Pancreas (tissue), 10 donors: ENCODE results near the gene ABCB8. TPM values are rescaled to one million over a fixed set of nuclear protein-coding genes. Genes with fewer than 3 reads are reported as not detected.

ENCODE experiments used
- ATAC-seq, 4 donors: fragments of 200-7000 bp; cut with Tn5 transposase; one replicate each; pipeline versions ENCODE4 v1.8.0 to v1.9.1; 2020; ENCODE audit warnings: mild to moderate bottlenecking in 4 of 4, moderate library complexity in 4 of 4
- DNase-seq, 6 donors: peaks; one replicate each; pipeline ENCODE4 v3.0.0-alpha.2; 2020
- FAIRE-seq: peaks from 2 replicates; lab custom pipeline; 2012; peaks lifted over from hg19 to GRCh38; lab: Jason Lieb, UNC
- H3K27ac ChIP-seq, 4 donors: fragments of 200-600 bp; sonication (generic); 1 replicate in 3 of 4; 2 replicates in 1 of 4; pipeline versions ENCODE4 v1.5.0 to v1.8.0; 2020
- H3K27me3 ChIP-seq, 4 donors: fragments of 200-600 bp; one replicate each; pipeline ENCODE4 v1.8.0; 2021
- H3K36me3 ChIP-seq, 3 donors: fragments of 200-600 bp; sonication (generic) in 1 of 3; one replicate each; pipeline versions ENCODE4 v1.5.0 to v1.8.0; 2020 to 2021
- H3K4me1 ChIP-seq, 3 donors: fragments of 200-600 bp; one replicate each; pipeline ENCODE4 v1.8.0; 2021
- H3K4me3 ChIP-seq, 4 donors: fragments of 200-600 bp; sonication (generic) in 2 of 4; one replicate each; pipeline versions ENCODE4 v1.5.0 to v1.8.0; 2020 to 2021
- H3K9me3 ChIP-seq, 4 donors: fragments of 200-600 bp; one replicate each; pipeline ENCODE4 v1.8.0; 2021
- WGBS, 2 donors: extraction: QIAGEN DNeasy Blood & Tissue Kit; methylation state at CpG; one replicate each; pipeline ENCODE4 v1.1.7; 2013; 5-methylcytosine and 5-hydroxymethylcytosine counted together
- intact Hi-C, 3 donors: fragments of 100-400 bp; cut with DNase I; formaldehyde crosslinking; loops; one replicate each; pipeline versions ENCODE4 v1.11.1 to v1.14.2; 2022
- polyA plus RNA-seq, 2 donors: library from polyadenylated mRNA; stranded (reverse); fragments of 200-250 nt; gene quantifications; one replicate each; pipeline ENCODE4 v1.2.3, GENCODE V29; 2013
- total RNA-seq, 6 donors: library from RNA; stranded (reverse); fragmentation: NEBNext Ultra II Directional in 4 of 6; extraction: Animal tissue kit (Norgen Biotek cat#: 25700) in 4 of 6; gene quantifications; one replicate each; pipeline versions ENCODE4 v1.2.1 to v1.2.4, GENCODE V29; 2021 to 2023
- TF ChIP-seq, protein P1 (sequence below), 4 donors: fragments of 200-600 bp; sonication (generic) in 3 of 4; IDR thresholded peaks; one replicate each; pipeline versions ENCODE4 v1.5.0 to v1.8.0; 2021; ENCODE audit warnings: antibody characterized with exemption in 4 of 4
- donor health status: healthy with polysubstance abuse.
- donor health status: DM: no; HTN: no; CAD: no; lungs with moderate emphysema.
- donor health status: DM: no; HTN: no; CAD: no.
- donor health status: control.
- donor health status: control.
- donor health status: Bipolar disorder and iron deficiency.
- donor health status: DM: yes; HTN: yes; CAD: no.
- donor health status: DM: no; HTN: no; CAD: no.
- donor health status: DM: no; HTN: no; CAD: no.
- donor health status: DM: yes; HTN: yes; CAD: no.

Gene ABCB8
- total and polyA plus RNA-seq, 8 donors, result 6.1 to 29.0 (median 12.7) TPM

DNA sequence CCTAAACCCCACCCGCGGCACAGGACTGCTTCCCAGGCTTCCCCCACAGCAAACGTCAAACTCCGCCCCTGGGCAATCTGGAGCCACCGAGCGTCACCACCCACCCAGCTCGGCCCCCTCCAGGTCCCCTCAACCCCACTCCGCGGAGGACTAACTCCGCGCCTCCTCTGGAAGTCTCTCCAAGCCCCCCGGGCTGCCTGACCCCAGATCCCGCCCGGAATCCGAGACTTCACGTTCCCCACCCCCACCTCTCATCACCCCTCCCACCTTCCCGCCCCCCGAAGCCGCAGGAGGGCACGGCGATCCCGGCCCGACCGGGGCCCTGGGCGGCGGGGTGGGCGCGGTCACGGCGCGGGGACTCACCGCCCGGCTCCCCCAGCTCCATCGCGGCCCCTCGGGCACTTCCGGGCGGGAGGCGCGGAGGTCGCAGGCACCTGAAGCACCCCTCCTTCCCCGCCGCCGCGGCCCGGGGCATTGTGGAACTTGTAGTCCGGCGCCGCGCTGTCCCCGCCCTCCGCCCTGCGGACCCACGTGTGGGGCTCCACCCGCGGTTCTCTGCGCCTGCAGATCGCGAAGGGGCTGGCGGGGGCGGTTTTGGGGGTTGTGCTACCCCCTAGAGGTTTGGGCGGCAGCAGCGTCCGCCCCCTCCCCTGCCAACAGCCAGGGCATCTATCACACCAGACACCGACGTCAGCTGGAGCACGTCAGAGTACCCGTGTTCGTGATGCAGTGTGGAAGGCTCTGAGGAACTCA is 55.0 kb downstream of the ABCB8 start, which contains the start of gene TMUB1:
TSS of gene TMUB1 (minus strand) at position 423 of the 753 bp plus-strand sequence. CDS start 930 bp downstream, outside the sequence.
- intact Hi-C loops, result no loop called here
- peak; percentile 75 to 93 (median 84) for DNase-seq
- 0 to 1% methylated on average over 44 to 69 of the region's 69 CpGs for WGBS, 2 donors
- ATAC-seq, result peak; percentile 18 to 45 (median 32)
- Histone ChIP-seq H3K36me3 (no peaks in the 10 kb centered on the region), H3K27ac (peak within 1 kb of the TSS; percentile 53 to 86 (median 85)), H3K9me3 (no peaks in the 10 kb centered on the region), H3K4me3 (peak within 1 kb of the TSS; percentile 53 to 99 (median 92)), H3K4me1 (peaks cover 29 to 40% (median 32%) of the 10 kb centered on the region in 3 donors), H3K27me3 (no peaks in the 10 kb centered on the region)
- TF ChIP-seq, protein P1, sequence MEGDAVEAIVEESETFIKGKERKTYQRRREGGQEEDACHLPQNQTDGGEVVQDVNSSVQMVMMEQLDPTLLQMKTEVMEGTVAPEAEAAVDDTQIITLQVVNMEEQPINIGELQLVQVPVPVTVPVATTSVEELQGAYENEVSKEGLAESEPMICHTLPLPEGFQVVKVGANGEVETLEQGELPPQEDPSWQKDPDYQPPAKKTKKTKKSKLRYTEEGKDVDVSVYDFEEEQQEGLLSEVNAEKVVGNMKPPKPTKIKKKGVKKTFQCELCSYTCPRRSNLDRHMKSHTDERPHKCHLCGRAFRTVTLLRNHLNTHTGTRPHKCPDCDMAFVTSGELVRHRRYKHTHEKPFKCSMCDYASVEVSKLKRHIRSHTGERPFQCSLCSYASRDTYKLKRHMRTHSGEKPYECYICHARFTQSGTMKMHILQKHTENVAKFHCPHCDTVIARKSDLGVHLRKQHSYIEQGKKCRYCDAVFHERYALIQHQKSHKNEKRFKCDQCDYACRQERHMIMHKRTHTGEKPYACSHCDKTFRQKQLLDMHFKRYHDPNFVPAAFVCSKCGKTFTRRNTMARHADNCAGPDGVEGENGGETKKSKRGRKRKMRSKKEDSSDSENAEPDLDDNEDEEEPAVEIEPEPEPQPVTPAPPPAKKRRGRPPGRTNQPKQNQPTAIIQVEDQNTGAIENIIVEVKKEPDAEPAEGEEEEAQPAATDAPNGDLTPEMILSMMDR (IDR thresholded peaks at IDR 0.05), result no peak
- no peak for FAIRE-seq

DNA sequence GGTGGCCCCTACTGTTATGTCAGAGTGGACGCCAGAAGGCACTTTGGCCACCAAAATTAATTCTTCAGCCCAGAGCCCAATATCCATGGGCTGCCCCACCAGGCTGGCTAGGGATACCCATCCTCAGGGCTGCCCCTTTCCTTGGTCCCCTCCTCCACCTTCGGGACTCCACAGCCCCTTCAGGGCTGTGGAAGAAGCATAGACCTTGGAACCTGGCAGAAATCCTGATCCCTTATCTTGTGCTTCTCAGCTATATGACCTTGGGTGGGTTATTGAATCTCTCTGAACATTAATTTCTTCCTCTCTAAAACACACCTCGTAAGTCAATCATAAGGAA is 55.5 kb downstream of the ABCB8 start:
- ATAC-seq (no peak), FAIRE-seq (no peak), DNase-seq (no peak)
- 2 to 7% methylated on average over 3 of the region's 3 CpGs for WGBS, 2 donors
- Histone ChIP-seq H3K27ac (peak overlapping the region in 3 of 4 donors; percentile 84 to 86 (median 86)), H3K4me3 (peak overlapping the region; percentile 53 to 99 (median 92)), H3K27me3 (no peaks in the 10 kb centered on the region), H3K9me3 (no peaks in the 10 kb centered on the region), H3K36me3 (no peaks in the 10 kb centered on the region), H3K4me1 (peaks cover 29 to 44% (median 32%) of the 10 kb centered on the region in 3 donors)
- intact Hi-C loops, result no loop called here
- TF ChIP-seq, protein P1 (IDR thresholded peaks at IDR 0.05), result no peak

DNA sequence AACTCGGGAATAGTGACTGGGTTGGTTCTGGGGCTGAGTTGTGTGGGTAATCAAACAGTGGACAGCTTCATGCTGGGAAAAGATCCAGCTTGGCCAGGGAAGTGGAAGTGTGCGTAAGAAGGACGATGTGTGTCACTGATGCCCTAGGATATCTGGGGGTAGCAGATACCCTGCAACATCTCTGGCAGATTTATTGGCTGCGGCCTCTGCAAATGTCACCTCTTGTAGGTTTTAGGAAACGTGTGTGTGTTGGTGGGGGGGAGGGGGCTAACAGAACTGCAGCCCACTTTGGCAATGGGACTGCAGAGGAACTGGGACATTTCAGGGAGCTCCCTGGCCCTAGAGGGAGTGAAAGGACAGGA is 57.1 kb downstream of the ABCB8 start:
- Histone ChIP-seq H3K27ac (peak overlapping the region; percentile 70 to 93 (median 80)), H3K36me3 (no peaks in the 10 kb centered on the region), H3K4me1 (peaks cover 23 to 43% (median 26%) of the 10 kb centered on the region in 3 donors), H3K9me3 (no peaks in the 10 kb centered on the region), H3K4me3 (peak overlapping the region in 1 of 4 donors; percentile 46), H3K27me3 (no peaks in the 10 kb centered on the region)
- FAIRE-seq (no peak), DNase-seq (peak in 4 of 6 donors; percentile 21 to 61 (median 48)), ATAC-seq (no peak)
- intact Hi-C loops, result no loop called here
- TF ChIP-seq, protein P1 (IDR thresholded peaks at IDR 0.05), result no peak
- 18 to 31% methylated on average over 5 of the region's 5 CpGs for WGBS, 2 donors

DNA sequence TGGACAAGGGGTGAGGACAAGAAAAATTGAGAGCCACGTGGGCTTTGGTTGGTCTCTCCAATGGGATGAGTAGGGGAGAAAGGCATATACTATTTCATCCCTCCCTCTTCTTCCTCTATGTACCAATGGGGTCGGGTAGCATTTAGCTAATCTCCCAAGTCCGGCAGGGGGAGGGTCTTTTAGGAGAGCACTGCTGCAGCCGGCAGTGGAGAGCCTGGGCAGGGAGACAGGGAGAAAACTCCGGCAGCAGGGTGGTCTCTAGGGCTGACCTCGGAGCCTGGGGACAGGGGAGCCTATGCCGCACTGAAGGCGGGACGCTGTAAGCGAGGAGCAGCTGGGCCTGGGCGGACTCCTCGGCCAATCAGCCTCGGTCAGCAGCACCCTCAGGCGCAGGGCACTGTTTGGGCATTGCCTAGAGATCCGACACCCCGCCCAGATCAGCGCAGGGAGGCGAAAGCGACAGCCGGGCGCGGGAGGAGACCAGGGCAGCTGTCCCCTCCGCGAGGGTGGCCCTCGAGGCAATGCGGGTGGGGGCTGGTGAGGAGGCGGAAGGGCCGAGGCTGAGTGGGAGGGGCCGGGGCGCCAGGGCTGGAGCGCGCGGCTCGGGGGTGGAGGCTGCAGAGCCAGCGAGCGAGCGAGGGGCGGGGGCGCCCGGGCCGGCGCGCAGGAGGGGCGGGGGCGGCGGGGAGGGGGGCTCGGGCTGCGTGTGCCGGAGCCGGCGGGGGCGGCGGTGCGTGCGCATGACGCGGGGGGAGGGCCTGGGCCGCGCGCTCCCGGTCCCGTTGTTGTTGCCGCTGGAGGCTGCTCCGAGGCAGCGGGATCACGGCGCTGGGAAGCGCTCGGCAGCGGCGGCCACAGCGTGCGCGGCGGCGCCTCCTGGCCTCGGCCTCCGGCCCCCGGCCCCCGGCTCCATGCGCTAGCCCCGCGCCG is 57.7 kb downstream of the ABCB8 start, which contains the start of gene AGAP3:
TSS of gene AGAP3 (plus strand) at position 785 of the 930 bp plus-strand sequence. CDS start 267 bp downstream, outside the sequence.
- peak; percentile 53 to 71 (median 65) for ATAC-seq

More for the DNA sequence above, 57.7 kb downstream of the ABCB8 start, which contains the start of gene AGAP3:
- DNase-seq (peak; percentile 91 to 95 (median 93)), FAIRE-seq (no peak)
- Histone ChIP-seq H3K36me3 (no peaks in the 10 kb centered on the region), H3K27me3 (no peaks in the 10 kb centered on the region), H3K4me3 (peak within 1 kb of the TSS; percentile 74 to 79 (median 76)), H3K4me1 (peaks cover 23 to 45% (median 26%) of the 10 kb centered on the region in 3 donors), H3K9me3 (no peaks in the 10 kb centered on the region), H3K27ac (peak within 1 kb of the TSS; percentile 76 to 93 (median 85))
- WGBS, 2 donors, result 1% methylated on average over 34 to 84 of the region's 84 CpGs
- intact Hi-C loops, result no loop called here
- TF ChIP-seq, protein P1 (IDR thresholded peaks at IDR 0.05), result no peak
